GM18519 (cell line): ENCODE measurements around the gene KCP.

Source experiments
- ATAC-seq: cut with Tn5 transposase; IDR thresholded peaks from one replicate; pipeline ENCODE4 v1.9.1; 2021; ENCODE audit warnings: mild to moderate bottlenecking, moderate library complexity; ENCODE audit not compliant: unreplicated experiment, low FRiP score

Gene KCP

GRCh38 chr7:128843938-128844621 lies 66.4 kb downstream of the KCP start:
- no peak for ATAC-seq

GRCh38 chr7:128842674-128843641 lies 67.6 kb downstream of the KCP start:
- no peak for ATAC-seq

GRCh38 chr7:128841921-128842673 lies 68.4 kb downstream of the KCP start:
- no peak for ATAC-seq

DNA sequence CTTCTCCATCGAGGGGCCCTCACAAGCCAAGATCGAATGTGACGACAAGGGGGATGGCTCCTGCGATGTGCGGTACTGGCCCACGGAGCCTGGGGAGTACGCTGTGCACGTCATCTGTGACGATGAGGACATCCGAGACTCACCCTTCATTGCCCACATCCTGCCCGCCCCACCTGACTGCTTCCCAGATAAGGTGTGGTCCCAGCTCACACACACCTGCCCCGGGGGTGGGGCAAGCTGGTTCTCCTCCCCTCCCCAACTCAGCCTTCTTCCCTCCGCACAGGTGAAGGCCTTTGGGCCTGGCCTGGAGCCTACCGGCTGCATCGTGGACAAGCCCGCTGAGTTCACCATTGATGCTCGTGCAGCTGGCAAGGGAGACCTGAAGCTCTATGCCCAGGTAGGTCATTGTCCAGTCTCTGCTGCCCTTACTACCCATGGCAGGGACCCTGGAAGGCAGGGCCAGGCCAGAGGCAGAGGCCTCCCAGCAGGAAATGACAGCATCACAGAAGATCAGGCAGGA lies 69.3 kb downstream of the KCP start:
- no peak for ATAC-seq

DNA sequence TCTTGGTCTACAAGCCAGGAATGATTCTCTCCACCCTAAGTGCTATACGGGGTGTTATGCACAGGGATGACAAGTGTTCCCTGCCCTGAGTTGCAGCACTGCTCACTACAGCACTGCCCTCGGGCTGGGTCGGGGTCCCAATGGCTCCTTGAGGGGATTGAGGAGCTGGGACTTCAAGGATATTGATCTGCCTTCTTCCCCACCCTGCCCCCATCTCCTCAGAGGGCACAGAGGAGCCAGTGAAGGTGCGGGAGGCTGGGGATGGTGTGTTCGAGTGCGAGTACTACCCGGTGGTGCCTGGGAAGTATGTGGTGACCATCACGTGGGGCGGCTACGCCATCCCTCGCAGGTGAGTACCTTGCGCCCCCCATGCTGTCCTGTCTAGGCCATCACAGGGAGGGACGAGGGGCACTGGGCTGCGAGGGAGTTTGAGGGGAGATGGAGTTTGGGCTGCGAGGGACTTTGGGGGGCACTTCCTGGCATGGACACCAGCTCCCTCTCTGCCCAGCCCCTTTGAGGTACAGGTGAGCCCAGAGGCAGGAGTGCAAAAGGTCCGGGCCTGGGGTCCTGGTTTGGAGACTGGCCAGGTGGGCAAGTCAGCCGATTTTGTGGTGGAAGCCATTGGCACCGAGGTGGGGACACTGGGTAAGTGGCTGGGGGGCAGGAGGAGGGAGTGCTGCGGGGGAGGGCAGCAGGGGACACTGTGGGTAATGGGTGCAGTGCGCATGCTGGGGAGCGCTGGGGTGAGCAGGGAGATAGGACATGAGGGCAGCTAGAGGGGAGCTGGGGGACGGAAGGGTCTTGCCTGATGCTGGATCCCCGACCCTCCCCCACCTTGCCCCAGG lies 70.0 kb downstream of the KCP start:
- no peak for ATAC-seq

DNA sequence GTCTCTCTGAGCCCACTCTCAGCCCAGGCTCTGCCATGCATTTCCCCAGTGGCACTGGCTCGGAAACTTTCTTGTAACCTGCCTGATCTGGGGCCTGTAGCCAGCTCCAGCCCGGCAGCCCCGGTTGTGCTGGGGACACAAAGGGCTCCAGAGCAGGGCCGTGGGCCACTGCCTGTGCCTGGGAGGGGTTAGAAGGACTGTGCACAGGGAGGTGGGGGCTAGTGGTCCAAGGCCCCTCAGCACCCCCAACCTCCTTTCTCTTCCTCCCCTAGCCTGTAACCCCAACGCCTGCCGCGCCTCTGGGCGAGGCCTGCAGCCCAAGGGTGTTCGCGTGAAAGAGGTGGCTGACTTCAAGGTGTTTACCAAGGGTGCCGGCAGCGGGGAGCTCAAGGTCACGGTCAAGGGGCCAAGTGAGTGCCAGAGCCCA lies 70.7 kb downstream of the KCP start:
- ATAC-seq = no peak

GRCh38 chr7:128838981-128839731 lies 71.4 kb downstream of the KCP start:
- ATAC-seq = no peak

- no peak for ATAC-seq
Observed at GRCh38 chr7:128838109-128838779, 72.3 kb downstream of the KCP start.

- no peak for ATAC-seq
Observed at GRCh38 chr7:128837521-128837921, 73.0 kb downstream of the KCP start.

- no peak for ATAC-seq
Observed at GRCh38 chr7:128836729-128837348, 73.7 kb downstream of the KCP start.

GRCh38 chr7:128835790-128836641 lies 74.5 kb downstream of the KCP start:
- no peak for ATAC-seq

DNA sequence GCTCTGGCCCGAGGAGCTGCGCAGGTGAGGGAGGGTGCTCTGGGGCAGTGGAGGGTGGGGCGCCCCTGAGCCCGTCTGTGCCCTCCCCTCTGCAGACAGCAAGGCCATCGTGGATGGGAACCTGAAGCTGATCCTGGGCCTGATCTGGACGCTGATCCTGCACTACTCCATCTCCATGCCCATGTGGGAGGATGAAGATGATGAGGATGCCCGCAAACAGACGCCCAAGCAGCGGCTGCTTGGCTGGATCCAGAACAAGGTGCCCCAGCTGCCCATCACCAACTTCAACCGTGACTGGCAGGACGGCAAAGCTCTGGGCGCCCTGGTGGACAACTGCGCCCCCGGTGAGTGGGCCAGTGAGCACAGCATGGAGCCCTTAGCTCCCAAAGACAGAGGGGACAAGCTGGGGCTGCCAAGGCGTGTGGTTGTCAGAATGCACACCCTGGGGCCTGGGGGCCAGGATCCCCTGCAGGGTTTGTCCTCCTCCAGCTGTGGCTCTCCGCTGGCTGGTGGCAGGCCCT lies 75.2 kb downstream of the KCP start:
- no peak for ATAC-seq

- ATAC-seq = no peak
Observed at GRCh38 chr7:128833946-128834325, 76.6 kb downstream of the KCP start.

DNA sequence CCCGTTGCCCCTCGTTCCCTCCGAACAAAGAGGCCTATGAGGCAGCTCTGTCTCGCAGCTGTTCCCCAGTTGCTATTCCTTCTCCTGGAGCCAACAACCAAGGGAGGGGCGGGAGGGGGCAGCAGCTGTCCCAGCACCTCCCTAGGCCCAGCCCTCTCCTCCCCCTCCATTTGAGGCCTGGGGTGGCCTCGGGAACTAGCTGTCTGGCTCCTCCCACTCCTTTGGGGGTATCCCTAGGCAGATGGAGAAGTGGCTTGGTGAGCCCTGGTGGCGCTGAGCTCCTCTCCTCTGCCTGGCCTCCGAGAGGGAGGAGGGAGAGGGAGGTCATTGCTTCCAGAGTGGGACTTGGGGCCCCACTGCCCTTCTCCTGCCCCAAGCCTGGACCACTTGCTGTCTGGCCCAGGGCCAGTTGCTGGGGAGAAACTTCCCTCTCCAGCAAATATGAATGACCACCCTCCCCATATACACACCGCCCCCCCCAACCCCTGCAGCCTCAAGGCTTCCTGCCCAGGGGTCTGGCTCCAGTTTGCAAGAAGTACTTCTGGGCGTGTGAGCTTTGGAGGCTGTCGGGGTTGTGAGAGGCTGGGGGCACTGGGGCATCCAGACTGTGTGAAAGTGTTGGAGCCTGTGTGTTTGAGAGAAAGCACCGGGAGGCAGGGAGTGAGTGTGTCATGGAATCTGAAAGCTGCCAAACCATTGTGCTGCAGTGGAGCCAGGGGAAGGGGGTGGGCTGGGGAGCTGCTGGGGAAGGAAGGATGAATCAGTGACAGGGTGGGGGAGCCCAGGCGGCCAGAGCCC lies 77.2 kb downstream of the KCP start:
- ATAC-seq = no peak

GRCh38 chr7:128832880-128833147 lies 77.7 kb downstream of the KCP start:
- ATAC-seq = no peak
